VCaP (cell line): ENCODE data around the gene NRXN3.
"Not testable (repeated sequence)": the region's sequence is repeated elsewhere in the genome, so short reads cannot be mapped to it uniquely, and the experiment has no call there.

Source experiments
- H3K27ac ChIP-seq: fragments of 450-650 bp; 2 replicates; pipeline ENCODE4 v1.5.1; 2017
- TF ChIP-seq, protein P1 (sequence below): fragments of 450-650 bp; conservative IDR thresholded peaks from 2 replicates; pipeline ENCODE4 v1.5.1; 2017; ENCODE audit warnings: mild to moderate bottlenecking, moderate library complexity

Gene NRXN3

GRCh38 chr14:79093531-79093930 is 923.4 kb downstream of the NRXN3 start:
- TF ChIP-seq, protein P1, sequence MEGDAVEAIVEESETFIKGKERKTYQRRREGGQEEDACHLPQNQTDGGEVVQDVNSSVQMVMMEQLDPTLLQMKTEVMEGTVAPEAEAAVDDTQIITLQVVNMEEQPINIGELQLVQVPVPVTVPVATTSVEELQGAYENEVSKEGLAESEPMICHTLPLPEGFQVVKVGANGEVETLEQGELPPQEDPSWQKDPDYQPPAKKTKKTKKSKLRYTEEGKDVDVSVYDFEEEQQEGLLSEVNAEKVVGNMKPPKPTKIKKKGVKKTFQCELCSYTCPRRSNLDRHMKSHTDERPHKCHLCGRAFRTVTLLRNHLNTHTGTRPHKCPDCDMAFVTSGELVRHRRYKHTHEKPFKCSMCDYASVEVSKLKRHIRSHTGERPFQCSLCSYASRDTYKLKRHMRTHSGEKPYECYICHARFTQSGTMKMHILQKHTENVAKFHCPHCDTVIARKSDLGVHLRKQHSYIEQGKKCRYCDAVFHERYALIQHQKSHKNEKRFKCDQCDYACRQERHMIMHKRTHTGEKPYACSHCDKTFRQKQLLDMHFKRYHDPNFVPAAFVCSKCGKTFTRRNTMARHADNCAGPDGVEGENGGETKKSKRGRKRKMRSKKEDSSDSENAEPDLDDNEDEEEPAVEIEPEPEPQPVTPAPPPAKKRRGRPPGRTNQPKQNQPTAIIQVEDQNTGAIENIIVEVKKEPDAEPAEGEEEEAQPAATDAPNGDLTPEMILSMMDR: no peak
- H3K27ac ChIP-seq: no peak overlapping the region

DNA sequence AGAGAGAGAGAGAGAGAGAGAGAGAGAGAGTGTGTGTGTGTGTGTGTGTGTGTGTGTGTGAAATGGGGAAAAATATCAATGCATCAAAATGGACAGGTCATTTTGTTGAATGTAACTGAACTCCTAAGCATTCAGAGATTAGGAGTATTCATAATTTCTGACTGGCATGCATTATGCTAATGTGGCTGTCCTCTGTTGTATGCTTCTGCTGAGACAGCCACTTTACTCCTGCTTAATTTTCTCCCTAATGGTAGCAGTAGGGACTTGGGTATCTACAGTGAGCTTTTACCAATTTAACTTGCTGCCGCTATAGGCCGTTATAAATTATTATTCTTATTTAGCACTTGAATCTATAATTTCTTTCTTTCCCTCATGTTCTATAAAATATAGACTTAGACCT is 924.8 kb downstream of the NRXN3 start:
- TF ChIP-seq, protein P1: no peak
- no peak overlapping the region for H3K27ac ChIP-seq

- TF ChIP-seq, protein P1: no peak
- no peak overlapping the region for H3K27ac ChIP-seq
Observed at GRCh38 chr14:79096811-79097210, 926.6 kb downstream of the NRXN3 start.

DNA sequence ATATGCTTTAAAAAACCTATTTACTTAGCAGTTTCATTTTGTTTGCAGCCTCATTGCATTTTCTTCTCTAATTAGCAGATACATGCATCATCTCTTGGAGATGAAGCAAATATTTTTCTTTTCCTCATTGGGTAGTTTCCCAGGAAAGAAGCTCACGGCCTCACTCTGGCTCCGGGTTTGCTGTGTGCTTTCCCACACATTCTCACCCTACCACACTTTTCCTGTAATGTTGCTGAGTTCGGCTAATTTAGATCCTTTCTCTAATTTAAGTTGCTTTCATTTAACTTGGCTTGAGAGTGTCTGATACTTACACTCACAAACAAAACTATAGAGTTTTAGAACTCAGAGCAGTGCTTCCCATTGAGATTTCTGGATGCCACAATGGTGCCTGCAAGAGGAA is 928.2 kb downstream of the NRXN3 start:
- TF ChIP-seq, protein P1: no peak
- H3K27ac ChIP-seq: no peak overlapping the region

- no peak overlapping the region for H3K27ac ChIP-seq
- TF ChIP-seq, protein P1: no peak
Observed at GRCh38 chr14:79100578-79100977, 930.4 kb downstream of the NRXN3 start.

GRCh38 chr14:79101388-79101787 is 931.2 kb downstream of the NRXN3 start:
- TF ChIP-seq, protein P1: no peak
- no peak overlapping the region for H3K27ac ChIP-seq

DNA sequence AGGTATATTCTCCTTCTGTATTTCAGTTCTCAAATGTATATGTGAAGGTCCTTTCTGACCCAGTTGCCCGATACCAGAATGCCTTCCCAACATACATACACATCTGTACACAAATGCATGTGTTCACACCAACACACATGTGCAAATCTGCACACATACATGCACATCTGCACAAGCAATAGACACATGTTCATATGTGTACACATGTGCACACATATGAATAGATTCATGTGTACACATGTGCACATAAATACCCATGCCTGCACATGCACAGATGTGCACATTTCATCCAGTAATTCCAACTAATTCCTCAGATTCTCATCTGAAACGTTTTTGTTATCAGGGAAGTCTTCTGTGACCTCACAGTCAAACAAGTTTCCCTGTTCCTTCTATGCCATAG is 933.6 kb downstream of the NRXN3 start:
- TF ChIP-seq, protein P1: no peak

DNA sequence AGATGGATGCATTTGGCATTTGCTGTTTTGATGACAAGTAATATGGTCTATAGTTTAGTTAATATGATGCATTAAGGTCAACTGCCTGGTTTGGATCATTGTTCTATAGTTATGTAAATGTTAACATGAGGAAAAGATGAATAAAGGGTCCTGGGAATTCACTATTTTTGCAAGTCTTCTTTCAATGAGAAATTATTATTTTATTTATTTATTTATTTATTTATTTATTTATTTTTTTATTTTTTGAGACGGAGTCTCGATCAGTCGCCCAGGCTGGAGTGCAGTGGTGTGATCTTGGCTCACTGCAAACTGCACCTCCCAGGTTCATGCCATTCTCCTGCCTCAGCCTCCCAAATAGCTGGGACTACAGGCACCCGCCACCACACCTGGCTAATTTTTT is 940.4 kb downstream of the NRXN3 start:
- not testable (repeated sequence) for H3K27ac ChIP-seq

More for the DNA sequence above, 933.6 kb downstream of the NRXN3 start:
- no peak overlapping the region for H3K27ac ChIP-seq
